ENCODE measurements around the gene LAMTOR4. TPM values are rescaled to one million over a fixed set of nuclear protein-coding genes. Genes with fewer than 3 reads are reported as not detected.

LAMTOR4 gene
- 201 and 230 TPM in 2 replicates for total RNA-seq

DNA sequence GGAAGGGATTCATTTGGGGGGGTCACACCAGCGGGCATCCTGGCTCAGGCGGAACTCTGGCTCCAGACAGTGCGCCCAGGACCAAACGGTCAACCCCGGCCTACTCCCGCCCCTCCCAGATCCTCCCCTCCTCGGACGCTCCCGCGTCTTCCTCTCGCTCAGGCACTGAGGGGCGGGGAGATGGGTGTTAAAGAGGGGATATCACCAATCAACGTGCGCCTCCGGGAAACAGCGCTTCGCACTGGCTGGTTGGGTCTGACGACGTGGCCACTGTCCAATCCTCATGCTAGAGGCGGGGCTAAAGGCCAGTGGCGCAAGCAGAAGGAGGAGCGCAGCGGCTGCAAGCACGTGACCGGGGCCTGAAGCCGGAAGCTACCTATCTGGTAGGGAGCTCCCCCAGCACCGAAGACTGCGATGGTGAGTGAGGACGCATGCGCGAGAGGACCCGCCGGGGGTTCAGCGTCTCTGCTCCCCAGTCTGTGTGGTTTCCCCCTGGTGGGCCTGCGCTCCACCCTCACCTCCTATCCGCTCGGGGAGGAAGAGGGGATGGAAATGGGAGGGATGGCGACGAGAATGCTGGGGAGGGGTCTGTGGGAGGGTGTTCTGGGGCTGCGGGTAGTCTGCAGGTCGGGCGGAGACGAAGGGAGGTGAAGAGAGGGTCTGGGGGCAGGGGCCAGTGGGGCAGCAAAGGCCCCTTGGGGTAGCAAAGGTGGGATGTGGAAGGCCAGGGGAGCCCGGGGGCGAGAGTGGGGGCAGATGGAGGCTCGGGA lies at the start of gene LAMTOR4:
LAMTOR4 (plus strand) TSS at position 360 of the 770 bp plus-strand sequence; CDS start at position 415, 55 bp downstream.

GRCh38 chr7:100101016-100101862 lies 47.5 kb upstream of the LAMTOR4 start, which contains the start of the genes AP4M1 and MCM7:
TSS of gene AP4M1 (plus strand) at chr7:100101643. CDS start at chr7:100101715, 72 bp downstream.
TSS of gene MCM7 (minus strand) at chr7:100101397. CDS start at chr7:100101294, 103 bp downstream.

DNA sequence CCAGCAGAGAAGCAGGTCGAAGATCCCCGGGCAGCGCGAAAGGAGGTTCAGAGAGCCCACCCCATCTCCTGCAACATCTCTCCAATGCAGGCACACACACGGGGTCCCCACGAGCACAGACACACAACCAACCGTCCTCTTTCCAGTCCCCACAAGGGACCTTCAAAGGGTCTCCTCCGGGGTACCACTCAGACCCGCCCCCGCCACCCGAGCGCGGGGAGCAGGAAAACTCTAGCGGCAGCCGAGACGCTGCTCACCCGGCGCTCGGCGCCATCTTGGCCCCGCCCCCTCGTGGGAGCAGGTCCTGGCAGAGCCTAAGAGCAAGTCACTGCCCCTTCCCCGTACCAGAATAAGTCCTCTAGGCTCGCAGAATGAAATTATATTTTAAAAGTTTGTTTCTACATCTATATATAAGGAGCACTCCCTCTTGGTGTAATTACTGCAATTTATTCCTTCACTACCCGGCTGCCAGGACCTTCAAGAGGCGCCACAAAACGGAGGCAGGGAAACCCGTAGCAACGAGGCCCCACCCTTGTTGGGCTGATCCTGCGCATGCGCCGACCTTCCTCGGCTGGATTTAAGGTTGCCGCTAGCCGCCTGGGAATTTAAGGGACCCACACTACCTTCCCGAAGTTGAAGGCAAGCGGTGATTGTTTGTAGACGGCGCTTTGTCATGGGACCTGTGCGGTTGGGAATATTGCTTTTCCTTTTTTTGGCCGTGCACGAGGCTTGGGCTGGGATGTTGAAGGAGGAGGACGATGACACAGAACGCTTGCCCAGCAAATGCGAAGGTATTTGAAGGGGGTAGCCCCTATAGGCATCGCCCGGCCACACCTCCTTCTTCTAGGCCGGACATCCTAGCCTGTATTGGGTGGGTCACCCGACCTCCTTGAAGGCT lies 29.4 kb upstream of the LAMTOR4 start, which contains the start of the genes CNPY4 and TAF6:
CNPY4 (plus strand) TSS at position 563 of the 898 bp plus-strand sequence; CDS start at position 674, 111 bp downstream.
TAF6 (minus strand) TSS at position 287 of the 898 bp plus-strand sequence. CDS start 5,149 bp downstream, outside the sequence.

DNA sequence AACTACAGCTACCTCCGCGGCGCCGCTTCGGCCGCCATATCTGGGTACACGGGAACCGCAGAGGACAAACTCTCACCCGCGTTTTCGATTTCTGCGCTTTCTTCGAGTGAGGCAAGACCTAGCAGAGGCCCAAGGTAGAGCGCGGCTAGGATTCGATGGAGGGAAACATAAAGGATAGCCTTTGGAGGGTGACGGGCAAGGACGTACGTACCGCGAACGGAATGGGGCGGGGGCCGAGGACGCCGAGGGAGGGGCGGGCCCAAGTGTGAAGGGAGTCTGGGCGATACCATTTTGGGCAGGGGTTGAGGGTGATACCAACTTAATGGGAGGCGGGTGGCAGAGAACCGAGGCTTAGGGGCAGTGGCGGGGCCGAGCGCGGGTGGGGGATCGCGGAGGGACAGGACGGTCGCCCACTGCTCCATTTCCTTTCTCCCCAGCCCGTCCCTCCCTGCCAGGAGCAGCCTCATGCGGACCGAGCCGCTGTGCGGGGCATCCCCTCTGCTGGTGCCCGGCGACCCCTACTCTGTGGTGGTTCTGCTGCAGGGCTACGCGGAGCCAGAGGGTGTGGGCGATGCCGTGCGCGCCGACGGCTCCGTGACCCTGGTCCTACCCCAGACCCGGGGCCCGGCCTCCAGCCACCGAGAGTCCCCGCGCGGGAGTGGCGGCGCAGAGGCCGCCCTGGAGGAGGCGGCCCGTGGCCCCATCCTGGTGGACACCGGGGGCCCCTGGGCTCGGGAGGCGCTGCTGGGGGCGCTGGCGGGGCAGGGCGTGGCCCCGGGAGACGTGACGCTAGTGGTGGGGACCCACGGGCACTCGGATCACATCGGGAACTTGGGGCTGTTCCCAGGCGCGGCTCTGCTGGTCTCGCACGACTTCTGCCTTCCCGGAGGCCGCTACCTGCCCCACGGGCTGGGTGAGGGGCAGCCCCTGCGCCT lies 21.5 kb upstream of the LAMTOR4 start, which contains the start of gene MBLAC1:
MBLAC1 (plus strand) TSS at position 37 of the 935 bp plus-strand sequence; CDS start at position 466, 429 bp downstream.

DNA sequence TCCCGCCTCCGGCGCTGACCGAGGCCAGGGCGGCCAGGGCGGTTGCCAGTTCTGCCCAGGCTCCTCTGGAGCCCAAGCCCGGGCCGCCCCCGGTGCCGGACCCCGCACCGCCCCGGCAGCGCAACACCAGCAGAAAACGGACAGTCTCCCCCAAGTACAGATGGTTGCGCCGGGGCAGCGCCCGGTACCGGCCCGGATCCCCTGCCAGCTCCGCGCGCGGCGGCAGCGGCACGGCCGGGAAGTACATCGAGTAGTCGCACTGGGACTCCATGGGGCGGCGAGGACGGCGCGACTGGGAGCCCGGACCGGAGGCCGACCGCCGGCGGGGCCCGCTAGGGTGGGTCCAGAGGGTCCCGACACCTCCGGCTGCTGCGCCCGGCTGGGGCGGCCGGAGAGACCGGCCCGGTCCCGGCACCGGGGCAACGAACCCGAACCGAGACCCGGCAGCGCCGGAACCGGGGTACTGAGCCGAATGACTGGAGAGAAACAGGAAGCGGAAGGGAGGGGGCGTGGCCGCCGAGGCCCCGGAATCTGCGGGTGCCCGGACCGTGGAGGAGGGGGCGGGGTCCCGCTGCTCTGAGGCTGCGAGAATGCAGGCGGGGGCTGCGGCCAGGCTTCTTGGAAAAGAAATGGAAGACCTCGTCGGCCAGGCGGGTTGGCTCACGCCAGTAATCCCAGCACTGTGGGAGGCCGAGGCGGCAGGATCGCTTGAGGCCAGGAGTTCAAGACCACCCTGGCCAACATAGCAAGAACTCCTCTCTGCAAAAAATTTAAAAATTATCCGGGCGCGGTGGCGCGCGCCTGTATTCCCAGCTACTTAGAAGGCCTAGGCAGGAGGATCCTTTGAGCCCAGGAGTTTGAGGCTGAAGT lies 9.7 kb downstream of the LAMTOR4 start, which contains the start of gene TRAPPC14:
TRAPPC14 (minus strand) TSS at position 495 of the 870 bp plus-strand sequence; CDS start at position 271, 224 bp downstream.

DNA sequence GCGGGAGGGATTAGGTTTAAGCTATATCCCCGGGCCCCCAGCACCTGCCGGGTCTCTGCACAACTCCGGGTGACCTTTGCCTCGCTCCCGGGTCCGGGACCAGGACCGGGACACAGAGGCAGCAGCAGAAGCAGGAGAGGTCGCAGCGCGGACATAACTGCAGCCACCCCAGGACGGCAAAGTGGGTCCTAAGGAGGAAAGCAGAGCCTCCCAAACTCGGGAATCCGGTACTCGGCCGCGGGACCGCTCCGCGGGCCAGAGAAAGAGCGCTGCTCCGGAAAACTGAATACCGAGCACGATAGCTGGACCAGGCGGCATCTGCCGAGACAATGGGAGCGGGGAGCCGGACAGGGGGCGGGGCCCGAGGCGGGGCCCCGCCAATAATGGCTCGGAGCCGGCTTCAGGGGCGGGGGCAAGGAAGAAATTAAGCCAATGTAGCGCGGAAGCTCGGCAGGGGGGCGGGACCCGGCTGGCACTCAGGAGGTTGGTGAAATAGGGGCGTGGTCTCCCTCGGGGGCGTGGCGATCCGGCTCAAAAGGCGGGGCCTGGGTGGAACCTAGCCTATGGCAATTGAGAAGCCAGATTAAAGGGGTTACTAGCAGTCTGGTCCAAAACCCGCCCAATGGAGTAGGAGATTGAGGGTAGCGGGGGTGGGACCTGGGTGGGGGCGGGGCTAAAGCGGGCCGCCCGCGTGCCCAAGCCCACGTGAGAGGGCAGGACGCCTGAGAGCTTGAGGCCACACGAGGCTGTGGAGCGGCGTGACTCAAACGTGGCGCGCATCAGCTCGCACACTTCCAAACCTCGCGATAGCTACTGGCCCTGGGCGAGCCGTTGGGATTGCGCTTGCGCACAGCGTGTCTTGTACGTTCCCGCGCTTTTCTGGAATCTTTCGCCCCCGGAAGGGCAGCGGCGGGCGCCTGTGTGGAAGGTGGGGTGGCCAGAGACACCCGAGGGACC lies 28.6 kb downstream of the LAMTOR4 start, which contains the start of the genes GPC2 and STAG3:
GPC2 (minus strand) TSS at position 337 of the 957 bp plus-strand sequence; CDS start at position 155, 182 bp downstream.
STAG3 (plus strand) TSS at position 874 of the 957 bp plus-strand sequence. CDS start 2,639 bp downstream, outside the sequence.

Other genes starting within 250 kb of the LAMTOR4 start
- 16.1 and 16.9 TPM in 2 replicates for gene TRIM4, start 229.4 kb upstream of the LAMTOR4 start, total RNA-seq
- gene GJC3, start 219.3 kb upstream of the LAMTOR4 start, total RNA-seq: not detected in 2 replicates
- gene AZGP1, start 172.9 kb upstream of the LAMTOR4 start, total RNA-seq: 0.21 TPM in 1 of 2 replicates, not detected in the other
- gene ZKSCAN1, start 133.3 kb upstream of the LAMTOR4 start, total RNA-seq: 13.6 and 19.1 TPM in 2 replicates
- 7.9 and 11.6 TPM in 2 replicates for gene ZSCAN21, start 99.1 kb upstream of the LAMTOR4 start, total RNA-seq
- 11.8 and 17.4 TPM in 2 replicates for gene ZNF3, start 67.2 kb upstream of the LAMTOR4 start, total RNA-seq
- 46.7 and 56.3 TPM in 2 replicates for gene COPS6, start 59.9 kb upstream of the LAMTOR4 start, total RNA-seq
- gene MCM7, start 47.5 kb upstream of the LAMTOR4 start, total RNA-seq: 121 and 137 TPM in 2 replicates
- gene AP4M1, start 47.3 kb upstream of the LAMTOR4 start, total RNA-seq: 16.7 and 19.3 TPM in 2 replicates
- gene TAF6, start 29.6 kb upstream of the LAMTOR4 start, total RNA-seq: 35.9 and 36.7 TPM in 2 replicates
- gene CNPY4, start 29.3 kb upstream of the LAMTOR4 start, total RNA-seq: 4.8 and 7.4 TPM in 2 replicates
- 2.1 and 2.6 TPM in 2 replicates for gene MBLAC1, start 22.0 kb upstream of the LAMTOR4 start, total RNA-seq
- 12.1 and 14.2 TPM in 2 replicates for gene TRAPPC14, start 9.8 kb downstream of the LAMTOR4 start, total RNA-seq
- 2.4 and 2.7 TPM in 2 replicates for gene GAL3ST4, start 19.7 kb downstream of the LAMTOR4 start, total RNA-seq
- gene GPC2, start 28.5 kb downstream of the LAMTOR4 start, total RNA-seq: 1.9 and 2.5 TPM in 2 replicates
- 0.07 and 0.14 TPM in 2 replicates for gene STAG3, start 29.0 kb downstream of the LAMTOR4 start, total RNA-seq
- gene PVRIG, start 71.0 kb downstream of the LAMTOR4 start, total RNA-seq: not detected in 2 replicates
- gene SPDYE3, start 158.8 kb downstream of the LAMTOR4 start, total RNA-seq: not detected in 2 replicates
- gene PILRB, start 209.2 kb downstream of the LAMTOR4 start, total RNA-seq: 9.0 and 10.6 TPM in 2 replicates
- not detected in 2 replicates for gene PILRA, start 224.6 kb downstream of the LAMTOR4 start, total RNA-seq

Measured in airway epithelial cell (primary cell).